Heart left ventricle (tissue), 13 donors: ENCODE results near the gene NFE2L3.

Source experiments
- POLR2A ChIP-seq, 2 donors: fragments of 450-650 bp; IDR thresholded peaks; one replicate each; pipeline ENCODE4 v1.6.1; 2017; ENCODE audit warnings: antibody characterized with exemption in 2 of 2, mild to moderate bottlenecking in 2 of 2, moderate library complexity in 2 of 2
- TF ChIP-seq, protein P1 (sequence below), 12 donors: fragments of 200-600 bp; sonication (generic) in 4 of 12; IDR thresholded peaks; one replicate each; pipeline versions ENCODE4 v1.5.0 to v1.8.0; 2018 to 2022; ENCODE audit warnings: antibody characterized with exemption in 12 of 12, mild to moderate bottlenecking in 5 of 12
- donor health status: ischemic (EF 13 %, LVEDD 7.1; RV severe dilation, severe dysfunction).
- donor health status: DM: no; HTN: yes; CAD: no.
- donor health status: DM: no; HTN: no; CAD: no.
- donor health status: ischemic (EF 25% LVEDD 6.9; RV normal size, moderate dysfunction).
- donor health status: ischemic (EF 25% LVEDD 5.7; RV mildly dilated, moderate dysfunction).
- donor health status: ischemic (EF 35%, LVEDD 5.7; RV mildly dilated, moderate dysfunction).
- donor health status: nonischemic (EF 11% LVEDD 7.7; RV severe dilation, severe dysfunction).
- donor health status: DM: yes; HTN: yes; CAD: no.
- donor health status: PGD.
- donor health status: ischemic (EF 29% LVEDD 5.4; RV normal size, mild dysfunction).
- donor health status: nonischemic (EF 23%, LVEDD 6.1; RV moderate dilation, normal function).

DNA sequence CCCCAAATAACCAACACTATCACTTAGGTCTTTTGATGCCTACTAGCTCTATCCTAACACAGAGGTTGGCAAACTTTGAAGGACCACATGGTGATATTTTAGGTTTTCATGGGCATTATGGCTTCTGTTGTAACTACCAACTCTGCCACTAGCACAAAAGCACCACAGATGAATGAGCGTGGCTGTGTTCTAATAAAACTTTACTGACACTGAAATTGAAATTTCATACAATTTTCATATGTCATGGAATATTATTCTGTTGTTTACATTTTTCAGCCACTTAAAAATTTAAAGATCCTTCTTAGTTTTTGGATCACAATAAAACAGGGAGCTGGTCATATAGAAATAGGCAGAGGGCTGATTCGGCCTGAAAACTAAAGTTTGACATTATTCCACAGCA lies 76.0 kb downstream of the NFE2L3 start:
- TF ChIP-seq, protein P1, sequence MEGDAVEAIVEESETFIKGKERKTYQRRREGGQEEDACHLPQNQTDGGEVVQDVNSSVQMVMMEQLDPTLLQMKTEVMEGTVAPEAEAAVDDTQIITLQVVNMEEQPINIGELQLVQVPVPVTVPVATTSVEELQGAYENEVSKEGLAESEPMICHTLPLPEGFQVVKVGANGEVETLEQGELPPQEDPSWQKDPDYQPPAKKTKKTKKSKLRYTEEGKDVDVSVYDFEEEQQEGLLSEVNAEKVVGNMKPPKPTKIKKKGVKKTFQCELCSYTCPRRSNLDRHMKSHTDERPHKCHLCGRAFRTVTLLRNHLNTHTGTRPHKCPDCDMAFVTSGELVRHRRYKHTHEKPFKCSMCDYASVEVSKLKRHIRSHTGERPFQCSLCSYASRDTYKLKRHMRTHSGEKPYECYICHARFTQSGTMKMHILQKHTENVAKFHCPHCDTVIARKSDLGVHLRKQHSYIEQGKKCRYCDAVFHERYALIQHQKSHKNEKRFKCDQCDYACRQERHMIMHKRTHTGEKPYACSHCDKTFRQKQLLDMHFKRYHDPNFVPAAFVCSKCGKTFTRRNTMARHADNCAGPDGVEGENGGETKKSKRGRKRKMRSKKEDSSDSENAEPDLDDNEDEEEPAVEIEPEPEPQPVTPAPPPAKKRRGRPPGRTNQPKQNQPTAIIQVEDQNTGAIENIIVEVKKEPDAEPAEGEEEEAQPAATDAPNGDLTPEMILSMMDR (IDR thresholded peaks at IDR 0.05) = no peak
- no peak for TF ChIP-seq POLR2A (IDR thresholded peaks at IDR 0.05)
